ENCODE data around the gene CCDC12. TPM values are rescaled to one million over a fixed set of nuclear protein-coding genes. Genes with fewer than 3 reads are reported as not detected.

CCDC12 gene
- total RNA-seq, 1 donor from 2014 or later = 41.4 TPM

DNA sequence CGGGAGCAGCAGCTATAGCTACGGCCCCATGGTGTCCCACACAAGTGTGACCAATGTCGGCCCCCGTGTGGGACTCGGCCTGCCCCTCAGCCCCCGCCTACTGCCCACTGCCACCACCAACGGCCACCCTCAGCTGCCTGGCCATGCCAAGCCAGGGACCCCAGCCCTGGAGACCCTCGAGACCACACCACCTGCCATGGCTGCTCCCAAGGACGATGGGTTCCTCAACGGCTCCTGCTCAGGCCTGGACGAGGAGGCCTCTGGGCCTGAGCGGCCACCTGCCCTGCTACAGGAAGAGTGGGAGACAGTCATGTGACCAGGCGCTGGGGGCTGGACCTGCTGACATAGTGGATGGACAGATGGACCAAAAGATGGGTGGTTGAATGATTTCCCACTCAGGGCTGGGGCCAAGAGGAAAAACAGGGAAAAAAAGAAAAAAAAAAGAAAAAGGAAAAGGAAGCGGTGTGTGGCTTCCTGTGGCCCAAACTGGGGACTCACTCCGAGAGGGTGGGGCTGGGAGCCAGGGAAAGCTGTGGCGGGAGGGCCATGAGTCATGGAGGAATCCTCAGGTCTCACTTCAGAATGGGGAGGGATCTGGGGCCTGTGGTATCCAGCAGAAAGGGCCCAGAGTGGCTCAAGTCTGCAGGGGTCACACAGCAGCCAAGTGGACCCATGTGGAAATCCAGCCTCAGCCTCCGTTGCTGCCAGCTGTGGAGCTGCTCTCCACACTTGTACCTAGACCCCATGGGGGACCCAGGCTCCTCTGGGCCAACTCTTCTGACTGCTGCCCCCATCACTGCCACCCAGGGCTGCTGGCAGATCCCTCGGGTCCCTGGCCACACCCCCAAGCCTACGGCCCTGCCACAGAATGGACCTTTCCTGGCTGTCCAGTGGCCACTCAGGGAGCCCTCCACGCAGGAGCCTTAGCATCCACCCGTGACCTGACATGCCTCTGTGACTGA is 72.9 kb downstream of the CCDC12 start:
- Mint-ChIP-seq H3K36me3 (ENCODE audit: unreplicated experiment) (no peaks in the 10 kb centered on the region), H3K4me3 (ENCODE audit: unreplicated experiment) (no peak overlapping the region), H3K4me1 (ENCODE audit: low read depth, unreplicated experiment) (no peaks in the 10 kb centered on the region)

DNA sequence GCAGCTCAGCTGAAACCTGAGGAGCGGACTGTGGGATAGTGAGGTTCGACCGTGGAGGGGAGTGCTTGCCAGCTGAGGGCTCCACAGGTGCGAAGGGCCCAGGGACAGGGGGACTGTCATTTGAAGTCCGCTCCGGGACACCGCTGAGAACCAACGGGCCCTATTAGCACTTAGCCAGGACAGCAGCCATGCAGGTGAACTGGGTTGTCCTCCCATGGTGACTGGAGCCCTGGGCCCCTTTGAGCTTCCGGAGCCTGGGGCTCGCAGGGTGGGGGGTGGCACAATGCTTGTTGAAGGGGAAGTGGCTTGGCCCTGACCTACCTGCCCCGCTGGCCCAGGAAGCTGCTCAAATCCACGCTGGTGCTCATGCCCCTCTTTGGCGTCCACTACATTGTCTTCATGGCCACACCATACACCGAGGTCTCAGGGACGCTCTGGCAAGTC is 74.3 kb downstream of the CCDC12 start:
- no peak for DNase-seq
- H3K4me1 Mint-ChIP-seq (ENCODE audit: low read depth, unreplicated experiment) = no peaks in the 10 kb centered on the region
- no peak overlapping the region for H3K27ac Mint-ChIP-seq (ENCODE audit: unreplicated experiment)
- no peaks in the 10 kb centered on the region for H3K36me3 Mint-ChIP-seq (ENCODE audit: unreplicated experiment)
- H3K27me3 Mint-ChIP-seq (ENCODE audit: unreplicated experiment) = peaks cover 9% of the 10 kb centered on the region
- no peak overlapping the region for H3K4me3 Mint-ChIP-seq (ENCODE audit: unreplicated experiment)
- no peak for TF ChIP-seq CTCF (IDR thresholded peaks at IDR 0.05; ENCODE audit: partially characterized antibody, unreplicated experiment)
- peaks cover 3% of the 10 kb centered on the region for H3K9me3 Mint-ChIP-seq (ENCODE audit: unreplicated experiment)

More for the DNA sequence above, 72.9 kb downstream of the CCDC12 start:
- peak; percentile 15 for DNase-seq
- Mint-ChIP-seq H3K27ac (ENCODE audit: unreplicated experiment) (no peak overlapping the region), H3K27me3 (ENCODE audit: unreplicated experiment) (peaks cover 9% of the 10 kb centered on the region), H3K9me3 (ENCODE audit: unreplicated experiment) (peaks cover 3% of the 10 kb centered on the region)
- TF ChIP-seq CTCF (IDR thresholded peaks at IDR 0.05; ENCODE audit: partially characterized antibody, unreplicated experiment) = no peak

- DNase-seq = peak; percentile 11
- no peak overlapping the region for H3K27ac Mint-ChIP-seq (ENCODE audit: unreplicated experiment)
- no peaks in the 10 kb centered on the region for H3K9me3 Mint-ChIP-seq (ENCODE audit: unreplicated experiment)
- no peak overlapping the region for H3K4me3 Mint-ChIP-seq (ENCODE audit: unreplicated experiment)
- H3K4me1 Mint-ChIP-seq (ENCODE audit: low read depth, unreplicated experiment) = no peaks in the 10 kb centered on the region
- TF ChIP-seq CTCF (IDR thresholded peaks at IDR 0.05; ENCODE audit: partially characterized antibody, unreplicated experiment) = no peak
- no peaks in the 10 kb centered on the region for H3K36me3 Mint-ChIP-seq (ENCODE audit: unreplicated experiment)
- H3K27me3 Mint-ChIP-seq (ENCODE audit: unreplicated experiment) = peaks cover 7% of the 10 kb centered on the region
Measured at GRCh38 chr3:46901591-46902187, 74.9 kb downstream of the CCDC12 start.

GRCh38 chr3:46901061-46901460 is 75.5 kb downstream of the CCDC12 start:
- no peak for DNase-seq
- no peaks in the 10 kb centered on the region for H3K36me3 Mint-ChIP-seq (ENCODE audit: unreplicated experiment)
- no peak overlapping the region for H3K27ac Mint-ChIP-seq (ENCODE audit: unreplicated experiment)
- no peak for TF ChIP-seq CTCF (IDR thresholded peaks at IDR 0.05; ENCODE audit: partially characterized antibody, unreplicated experiment)
- H3K9me3 Mint-ChIP-seq (ENCODE audit: unreplicated experiment) = no peaks in the 10 kb centered on the region
- H3K4me1 Mint-ChIP-seq (ENCODE audit: low read depth, unreplicated experiment) = no peaks in the 10 kb centered on the region
- H3K4me3 Mint-ChIP-seq (ENCODE audit: unreplicated experiment) = no peak overlapping the region
- peaks cover 7% of the 10 kb centered on the region for H3K27me3 Mint-ChIP-seq (ENCODE audit: unreplicated experiment)

GRCh38 chr3:46900356-46900755 is 76.2 kb downstream of the CCDC12 start:
- Mint-ChIP-seq H3K4me1 (ENCODE audit: low read depth, unreplicated experiment) (no peaks in the 10 kb centered on the region), H3K36me3 (ENCODE audit: unreplicated experiment) (no peaks in the 10 kb centered on the region), H3K27me3 (ENCODE audit: unreplicated experiment) (peaks cover 8% of the 10 kb centered on the region), H3K4me3 (ENCODE audit: unreplicated experiment) (no peak overlapping the region), H3K9me3 (ENCODE audit: unreplicated experiment) (peaks cover under 1% of the 10 kb centered on the region), H3K27ac (ENCODE audit: unreplicated experiment) (no peak overlapping the region)
- no peak for DNase-seq
- TF ChIP-seq CTCF (IDR thresholded peaks at IDR 0.05; ENCODE audit: partially characterized antibody, unreplicated experiment) = no peak
